Thyroid gland (tissue), 4 donors: ENCODE results near the gene CRBN. TPM values are rescaled to one million over a fixed set of nuclear protein-coding genes. Genes with fewer than 3 reads are reported as not detected.

ENCODE experiments used
- DNase-seq, 2 donors: peaks; one replicate each; pipeline ENCODE4 v3.0.0-alpha.2; 2019
- H3K27ac ChIP-seq, 3 donors: fragments of 200-600 bp; sonication (generic); 1 replicate in 2 of 3; 2 replicates in 1 of 3; pipeline ENCODE4 v1.5.1; 2016 to 2019; ENCODE audit warnings: mild to moderate bottlenecking in 1 of 3, moderate library complexity in 1 of 3
- H3K27me3 ChIP-seq: fragments of 200-600 bp; sonication (generic); one replicate; pipeline ENCODE4 v1.5.1; 2019
- H3K36me3 ChIP-seq, 2 donors: fragments of 200-600 bp; sonication (generic); one replicate each; pipeline ENCODE4 v1.5.1; 2016 to 2019
- H3K4me1 ChIP-seq, 2 donors: fragments of 200-600 bp; sonication (generic); one replicate each; pipeline ENCODE4 v1.5.1; 2017 to 2019
- H3K4me3 ChIP-seq, 3 donors: fragments of 200-600 bp; sonication (generic); replicated peaks in 1 of 3; 1 replicate in 2 of 3; 2 replicates in 1 of 3; pipeline ENCODE4 v1.5.1; 2016; ENCODE audit warnings: mild to moderate bottlenecking in 1 of 3
- H3K9me3 ChIP-seq: fragments of 200-600 bp; sonication (generic); one replicate; pipeline ENCODE4 v1.5.1; 2017
- POLR2A ChIP-seq, 2 donors: fragments of 450-650 bp; IDR thresholded peaks; one replicate each; pipeline ENCODE4 v1.6.1; 2017; ENCODE audit warnings: antibody characterized with exemption in 2 of 2, mild to moderate bottlenecking in 2 of 2, moderate library complexity in 1 of 2
- WGBS, 2 donors: methylation state at CpG; one replicate each; pipeline ENCODE4 v1.1.5; 2017; 5-methylcytosine and 5-hydroxymethylcytosine counted together
- intact Hi-C: fragments of 100-400 bp; cut with DNase I; formaldehyde crosslinking; loops from one replicate; pipeline ENCODE4 v1.15.1; 2023
- total RNA-seq, 4 donors: library from RNA; depleted of rRNA; stranded (reverse); fragments of >200 nt; gene quantifications; one replicate each; pipeline ENCODE4 v1.2.3, GENCODE V29; 2016
- TF ChIP-seq, protein P1 (sequence below), 6 experiments: fragments of 200-600 bp in 3 of 6; fragments of 450-650 bp in 3 of 6; sonication (generic) in 3 of 6; IDR thresholded peaks; one replicate each; pipeline ENCODE4 v1.5.1; 2016 to 2019; ENCODE audit warnings: antibody characterized with exemption in 6 of 6, mild to moderate bottlenecking in 2 of 6, inconsistent platforms in 1 of 6, moderate library complexity in 1 of 6

Gene CRBN
- total RNA-seq, 4 donors from 2014 or later: 74.3 to 138 (median 91.4) TPM

DNA sequence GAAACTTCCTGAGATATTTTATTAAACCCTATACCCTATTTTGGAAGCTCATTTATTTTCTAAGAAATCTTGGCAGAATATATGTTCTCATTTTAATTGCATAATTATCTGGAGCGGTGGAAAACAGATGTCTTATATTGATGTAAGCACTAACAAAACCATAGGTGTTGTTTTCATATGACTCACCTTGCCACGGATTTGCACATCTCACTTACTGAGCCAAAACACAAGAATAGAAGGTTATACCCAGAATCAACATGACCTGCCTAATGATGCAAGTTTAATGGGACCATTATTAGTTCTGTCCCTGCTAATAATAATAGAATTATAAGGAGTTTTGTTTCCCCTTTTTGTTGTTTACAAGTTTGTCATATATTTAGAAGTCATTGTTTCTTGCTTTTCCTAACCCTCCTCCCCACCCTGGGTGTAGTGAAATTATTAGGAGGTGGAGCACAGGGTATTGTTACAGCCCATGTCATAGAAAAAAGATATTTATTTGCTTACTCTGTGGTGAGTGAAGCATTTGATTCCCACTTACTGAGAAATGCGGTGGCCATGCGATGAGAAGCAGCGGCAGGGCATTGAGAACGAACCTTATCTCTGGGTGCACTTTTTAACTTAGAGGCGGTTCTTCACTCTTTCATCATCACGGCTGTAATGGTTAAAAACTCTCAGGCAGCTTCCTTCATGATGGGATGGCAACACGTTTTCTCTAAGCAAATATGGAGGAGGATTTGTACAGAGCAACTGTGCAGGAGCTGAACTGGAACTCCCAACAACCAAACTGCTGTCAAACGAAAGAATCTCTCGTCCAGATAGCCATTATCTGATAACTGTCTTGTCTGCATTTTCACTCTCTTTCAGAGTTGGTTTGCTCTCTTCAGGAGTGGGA lies 69.8 kb downstream of the CRBN start:
- no peaks in the 10 kb centered on the region for H3K9me3 ChIP-seq
- no peak for TF ChIP-seq POLR2A (IDR thresholded peaks at IDR 0.05)
- TF ChIP-seq, protein P1, sequence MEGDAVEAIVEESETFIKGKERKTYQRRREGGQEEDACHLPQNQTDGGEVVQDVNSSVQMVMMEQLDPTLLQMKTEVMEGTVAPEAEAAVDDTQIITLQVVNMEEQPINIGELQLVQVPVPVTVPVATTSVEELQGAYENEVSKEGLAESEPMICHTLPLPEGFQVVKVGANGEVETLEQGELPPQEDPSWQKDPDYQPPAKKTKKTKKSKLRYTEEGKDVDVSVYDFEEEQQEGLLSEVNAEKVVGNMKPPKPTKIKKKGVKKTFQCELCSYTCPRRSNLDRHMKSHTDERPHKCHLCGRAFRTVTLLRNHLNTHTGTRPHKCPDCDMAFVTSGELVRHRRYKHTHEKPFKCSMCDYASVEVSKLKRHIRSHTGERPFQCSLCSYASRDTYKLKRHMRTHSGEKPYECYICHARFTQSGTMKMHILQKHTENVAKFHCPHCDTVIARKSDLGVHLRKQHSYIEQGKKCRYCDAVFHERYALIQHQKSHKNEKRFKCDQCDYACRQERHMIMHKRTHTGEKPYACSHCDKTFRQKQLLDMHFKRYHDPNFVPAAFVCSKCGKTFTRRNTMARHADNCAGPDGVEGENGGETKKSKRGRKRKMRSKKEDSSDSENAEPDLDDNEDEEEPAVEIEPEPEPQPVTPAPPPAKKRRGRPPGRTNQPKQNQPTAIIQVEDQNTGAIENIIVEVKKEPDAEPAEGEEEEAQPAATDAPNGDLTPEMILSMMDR (IDR thresholded peaks at IDR 0.05): no peak
- WGBS, 2 donors: 51 to 55% methylated on average over 11 of the region's 11 CpGs
- no peaks in the 10 kb centered on the region for H3K36me3 ChIP-seq
- DNase-seq: no peak
- H3K27ac ChIP-seq: no peak overlapping the region
- H3K27me3 ChIP-seq: no peaks in the 10 kb centered on the region
- intact Hi-C loops: no loop called here
- H3K4me3 ChIP-seq: no peak overlapping the region
- H3K4me1 ChIP-seq: no peaks in the 10 kb centered on the region

DNA sequence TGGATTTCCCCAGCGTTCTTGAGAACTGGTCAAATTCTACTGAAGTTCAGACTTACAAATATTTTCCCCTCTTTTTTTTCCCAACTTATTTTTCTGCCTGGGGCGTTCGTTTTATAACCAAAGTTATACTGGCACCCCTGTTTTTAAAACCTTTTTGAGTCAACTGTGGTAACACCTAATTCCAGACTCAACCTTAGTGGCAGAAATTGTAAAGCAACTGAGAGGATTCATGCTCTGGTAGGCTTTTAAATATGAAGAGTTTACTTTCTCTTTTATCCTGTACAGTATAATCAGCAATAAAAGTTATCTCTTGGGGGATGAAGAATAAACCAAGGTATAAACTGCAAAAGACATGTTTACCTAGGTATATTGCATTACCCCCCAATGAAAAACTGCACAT lies 71.6 kb downstream of the CRBN start:
- Histone ChIP-seq H3K36me3 (no peaks in the 10 kb centered on the region), H3K27ac (no peak overlapping the region), H3K27me3 (no peaks in the 10 kb centered on the region), H3K4me1 (no peaks in the 10 kb centered on the region), H3K4me3 (no peak overlapping the region), H3K9me3 (no peaks in the 10 kb centered on the region)
- WGBS, 2 donors: 68 to 71% methylated on average over 3 of the region's 3 CpGs
- intact Hi-C loops: no loop called here
- TF ChIP-seq, protein P1 (IDR thresholded peaks at IDR 0.05): no peak
- TF ChIP-seq POLR2A (IDR thresholded peaks at IDR 0.05): no peak
- DNase-seq: no peak

DNA sequence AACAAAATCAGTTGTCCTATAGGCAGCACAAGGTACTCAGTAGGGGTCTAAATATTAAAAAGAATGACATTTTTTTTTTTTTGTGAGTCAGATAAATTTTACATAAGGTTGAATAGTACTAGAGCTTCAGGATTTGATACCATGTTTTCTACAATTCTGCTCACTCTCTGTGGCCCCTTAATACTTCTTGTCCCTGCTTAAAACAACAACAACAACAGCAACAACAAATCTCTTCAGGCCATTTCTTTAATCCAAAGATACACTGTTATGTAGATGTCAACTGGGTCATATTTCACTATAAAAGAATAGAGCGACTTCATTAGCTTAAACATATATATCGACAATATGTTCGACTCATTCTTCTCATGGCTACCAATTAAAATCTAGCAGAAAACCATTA lies 72.3 kb downstream of the CRBN start:
- no peak overlapping the region for H3K4me3 ChIP-seq
- intact Hi-C loops: no loop called here
- DNase-seq: no peak
- H3K9me3 ChIP-seq: no peaks in the 10 kb centered on the region
- WGBS, 2 donors: 97 to 98% methylated on average over 3 of the region's 3 CpGs
- H3K36me3 ChIP-seq: no peaks in the 10 kb centered on the region
- H3K27me3 ChIP-seq: no peaks in the 10 kb centered on the region
- TF ChIP-seq POLR2A (IDR thresholded peaks at IDR 0.05): no peak
- TF ChIP-seq, protein P1 (IDR thresholded peaks at IDR 0.05): no peak
- no peak overlapping the region for H3K27ac ChIP-seq
- H3K4me1 ChIP-seq: no peaks in the 10 kb centered on the region

DNA sequence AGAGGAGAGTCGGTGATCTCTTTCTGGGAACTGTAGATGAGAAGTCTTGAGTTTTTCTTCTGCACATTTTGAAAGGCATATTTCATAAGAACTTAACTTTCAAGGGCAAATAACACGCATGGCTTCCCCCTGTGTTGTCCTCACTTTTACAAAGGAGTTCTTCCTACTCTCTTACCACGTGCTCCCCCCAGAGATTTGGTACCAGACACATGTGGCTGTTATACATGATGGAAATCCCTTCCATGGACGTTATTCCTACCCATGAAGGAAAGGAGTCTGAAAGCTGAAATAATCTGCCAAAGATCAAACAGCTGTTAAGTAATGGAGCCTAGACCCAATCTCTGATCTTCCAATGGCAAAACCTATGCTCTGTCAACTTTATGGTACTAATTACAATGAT lies 73.7 kb downstream of the CRBN start:
- Histone ChIP-seq H3K27me3 (no peaks in the 10 kb centered on the region), H3K4me1 (peaks cover 6 to 7% of the 10 kb centered on the region in 2 donors), H3K9me3 (no peaks in the 10 kb centered on the region), H3K36me3 (no peaks in the 10 kb centered on the region), H3K4me3 (no peak overlapping the region), H3K27ac (no peak overlapping the region)
- DNase-seq: no peak
- no peak for TF ChIP-seq POLR2A (IDR thresholded peaks at IDR 0.05)
- TF ChIP-seq, protein P1 (IDR thresholded peaks at IDR 0.05): no peak
- WGBS, 2 donors: 64 to 76% methylated on average over 4 of the region's 4 CpGs
- intact Hi-C loops: no loop called here

GRCh38 chr3:3105246-3105645 lies 74.2 kb downstream of the CRBN start:
- H3K9me3 ChIP-seq: no peaks in the 10 kb centered on the region
- no peak overlapping the region for H3K4me3 ChIP-seq
- peak in 1 of 2 donors; percentile 9 for DNase-seq
- WGBS, 2 donors: 47 to 53% methylated on average over 3 of the region's 3 CpGs
- intact Hi-C loops: no loop called here
- H3K36me3 ChIP-seq: no peaks in the 10 kb centered on the region
- H3K27me3 ChIP-seq: no peaks in the 10 kb centered on the region
- H3K27ac ChIP-seq: no peak overlapping the region
- peaks cover 6 to 7% of the 10 kb centered on the region in 2 donors for H3K4me1 ChIP-seq
- TF ChIP-seq POLR2A (IDR thresholded peaks at IDR 0.05): no peak
- TF ChIP-seq, protein P1 (IDR thresholded peaks at IDR 0.05): no peak
